Retinal pigment epithelial cell (primary cell): ENCODE measurements around the gene OCLN.
"Not testable (repeated sequence)": the region's sequence is repeated elsewhere in the genome, so short reads cannot be mapped to it uniquely, and the experiment has no call there.

Source experiments
- DNase-seq: peaks from one replicate; pipeline ENCODE4 v3.0.0-alpha.2; 2010; ENCODE audit warnings: low read depth
- H3K4me3 ChIP-seq: 2 replicates; pipeline ENCODE4 v1.5.1; 2011; ENCODE audit warnings: mild to moderate bottlenecking, low read length, control low read depth, moderate library complexity
- TF ChIP-seq, protein P1 (sequence below): conservative IDR thresholded peaks from 2 replicates; pipeline ENCODE4 v1.5.1; 2011; ENCODE audit warnings: low read depth, low read length, control low read depth, inconsistent platforms

Gene OCLN

DNA sequence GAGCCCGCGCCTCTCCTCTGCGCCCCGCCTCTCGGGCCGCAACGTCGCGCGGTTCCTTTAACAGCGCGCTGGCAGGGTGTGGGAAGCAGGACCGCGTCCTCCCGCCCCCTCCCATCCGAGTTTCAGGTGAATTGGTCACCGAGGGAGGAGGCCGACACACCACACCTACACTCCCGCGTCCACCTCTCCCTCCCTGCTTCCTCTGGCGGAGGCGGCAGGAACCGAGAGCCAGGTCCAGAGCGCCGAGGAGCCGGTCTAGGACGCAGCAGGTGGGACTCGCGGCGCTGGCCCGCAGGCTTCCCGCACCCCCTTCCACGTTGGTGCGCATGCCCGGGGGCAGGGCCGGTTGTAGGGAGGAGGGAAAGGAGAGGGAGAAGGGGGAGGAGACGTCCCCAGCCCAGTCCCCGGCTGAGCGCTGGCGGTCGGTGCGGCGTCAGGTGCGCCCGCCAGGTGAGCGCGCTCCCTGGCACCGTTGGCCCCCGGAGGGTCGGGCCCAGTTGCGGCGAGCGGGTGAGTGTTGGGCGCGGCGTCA lies at the start of gene OCLN:
Gene OCLN, plus strand, starts transcription at position 400 of the 532 bp plus-strand sequence. CDS start 11,455 bp downstream, outside the sequence.
- no peak for DNase-seq
- TF ChIP-seq, protein P1, sequence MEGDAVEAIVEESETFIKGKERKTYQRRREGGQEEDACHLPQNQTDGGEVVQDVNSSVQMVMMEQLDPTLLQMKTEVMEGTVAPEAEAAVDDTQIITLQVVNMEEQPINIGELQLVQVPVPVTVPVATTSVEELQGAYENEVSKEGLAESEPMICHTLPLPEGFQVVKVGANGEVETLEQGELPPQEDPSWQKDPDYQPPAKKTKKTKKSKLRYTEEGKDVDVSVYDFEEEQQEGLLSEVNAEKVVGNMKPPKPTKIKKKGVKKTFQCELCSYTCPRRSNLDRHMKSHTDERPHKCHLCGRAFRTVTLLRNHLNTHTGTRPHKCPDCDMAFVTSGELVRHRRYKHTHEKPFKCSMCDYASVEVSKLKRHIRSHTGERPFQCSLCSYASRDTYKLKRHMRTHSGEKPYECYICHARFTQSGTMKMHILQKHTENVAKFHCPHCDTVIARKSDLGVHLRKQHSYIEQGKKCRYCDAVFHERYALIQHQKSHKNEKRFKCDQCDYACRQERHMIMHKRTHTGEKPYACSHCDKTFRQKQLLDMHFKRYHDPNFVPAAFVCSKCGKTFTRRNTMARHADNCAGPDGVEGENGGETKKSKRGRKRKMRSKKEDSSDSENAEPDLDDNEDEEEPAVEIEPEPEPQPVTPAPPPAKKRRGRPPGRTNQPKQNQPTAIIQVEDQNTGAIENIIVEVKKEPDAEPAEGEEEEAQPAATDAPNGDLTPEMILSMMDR, result no peak
- H3K4me3 ChIP-seq, result peak within 1 kb of the TSS; percentile 73

GRCh38 chr5:69444127-69444754 lies 48.3 kb upstream of the OCLN start:
- DNase-seq, result no peak
- TF ChIP-seq, protein P1, result no peak

GRCh38 chr5:69449511-69449910 lies 43.1 kb upstream of the OCLN start:
- TF ChIP-seq, protein P1, result no peak
- DNase-seq, result no peak
- H3K4me3 ChIP-seq, result no peak overlapping the region

More at GRCh38 chr5:69444127-69444754, 48.3 kb upstream of the OCLN start:
- no peak overlapping the region for H3K4me3 ChIP-seq

GRCh38 chr5:69450116-69450515 lies 42.5 kb upstream of the OCLN start:
- DNase-seq, result no peak
- H3K4me3 ChIP-seq, result no peak overlapping the region
- TF ChIP-seq, protein P1, result no peak

DNA sequence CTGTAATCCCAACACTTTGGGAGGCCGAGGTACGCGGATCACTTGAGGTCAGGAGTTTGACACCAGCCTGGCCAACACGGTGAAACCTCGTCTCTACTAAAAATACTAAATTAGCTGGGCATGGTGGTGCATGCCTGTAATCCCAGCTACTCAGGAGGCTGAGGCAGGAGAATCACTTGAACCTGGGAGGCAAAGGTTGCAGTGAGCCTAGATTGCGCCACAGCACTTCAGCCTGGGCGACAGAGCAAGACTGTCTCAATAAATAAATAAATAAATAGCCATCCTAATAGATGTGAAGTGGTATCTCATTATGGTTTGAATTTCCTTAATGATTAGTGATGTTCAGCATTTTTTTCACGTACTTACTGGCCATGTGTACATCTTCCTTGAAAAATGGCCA lies 42.1 kb upstream of the OCLN start:
- not testable (repeated sequence) for DNase-seq, H3K4me3 ChIP-seq

DNA sequence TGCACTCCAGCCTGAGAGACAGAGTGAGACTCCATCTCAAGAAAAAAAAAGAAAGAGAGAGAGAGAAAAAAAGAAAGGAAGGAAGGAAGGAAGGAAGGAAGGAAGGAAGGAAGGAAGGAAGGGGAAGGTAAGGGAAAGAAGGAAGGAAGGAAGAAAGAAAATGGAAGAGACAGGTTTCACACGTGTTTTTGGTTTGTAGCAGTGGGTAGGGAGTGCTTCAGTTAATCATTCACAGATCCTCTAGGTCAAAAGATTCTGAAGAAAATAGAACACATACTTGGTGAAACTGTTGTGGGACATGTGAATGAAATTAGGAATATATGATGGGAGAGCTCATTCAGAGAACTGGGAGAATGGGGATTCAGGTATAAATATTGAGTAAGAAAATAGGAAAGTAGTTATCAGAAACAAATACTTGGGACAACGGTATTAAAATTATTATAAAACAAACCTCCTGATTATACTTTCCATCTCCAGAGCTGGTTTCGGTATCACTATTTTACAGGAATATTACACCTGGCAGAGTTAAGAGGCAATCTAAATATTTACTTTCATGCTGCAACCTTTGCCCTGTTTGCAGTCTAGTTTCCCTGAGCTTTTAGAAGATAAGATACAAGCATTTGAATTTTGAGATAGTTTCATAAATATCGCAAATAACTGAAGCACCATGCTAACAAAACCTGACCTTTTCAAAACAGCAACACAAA lies 40.5 kb upstream of the OCLN start:
- no peak for DNase-seq
- TF ChIP-seq, protein P1, result no peak
- H3K4me3 ChIP-seq, result no peak overlapping the region

- DNase-seq, H3K4me3 ChIP-seq: not testable (repeated sequence)
These were observed 39.1 kb upstream of the OCLN start for GRCh38 chr5:69453487-69453886.
